GM23338 (cell line): ENCODE data around the gene SMG9.

ENCODE experiments used
- CREB1 ChIP-seq: fragments of 250-450 bp; sonication (Bioruptor Pico); IDR thresholded peaks from 2 replicates; pipeline ENCODE4 v1.5.0; 2020; ENCODE audit warnings: low read depth, mild to moderate bottlenecking, moderate library complexity
- EZH2 ChIP-seq: fragments of 200-600 bp; sonication (generic); IDR thresholded peaks from one replicate; pipeline ENCODE4 v1.8.0; 2017; ENCODE audit warnings: antibody characterized with exemption, mild to moderate bottlenecking, low read depth; ENCODE audit not compliant: unreplicated experiment
- EZH2phosphoT487 ChIP-seq: fragments of 200-600 bp; sonication (generic); IDR thresholded peaks from one replicate; pipeline ENCODE4 v1.8.1; 2018; ENCODE audit warnings: antibody characterized with exemption; ENCODE audit not compliant: unreplicated experiment
- JUNB ChIP-seq: IDR thresholded peaks from one replicate; pipeline ENCODE4 v1.6.1; 2016; ENCODE audit warnings: antibody characterized with exemption; ENCODE audit not compliant: unreplicated experiment
- NANOG ChIP-seq: IDR thresholded peaks from 2 replicates; pipeline ENCODE4 v1.6.1; 2016; ENCODE audit warnings: antibody characterized with exemption, borderline replicate concordance
- POLR2AphosphoS5 ChIP-seq: IDR thresholded peaks from 2 replicates; pipeline ENCODE4 v1.6.1; 2016; ENCODE audit warnings: antibody characterized with exemption, low read depth
- REST ChIP-seq: IDR thresholded peaks from one replicate; pipeline ENCODE4 v1.6.1; 2018; ENCODE audit warnings: antibody characterized with exemption; ENCODE audit not compliant: unreplicated experiment
- STAT1 ChIP-seq: IDR thresholded peaks from one replicate; pipeline ENCODE4 v1.6.1; 2016; ENCODE audit warnings: antibody characterized with exemption; ENCODE audit not compliant: unreplicated experiment
- ZNF114 ChIP-seq: fragments of 250-450 bp; sonication (Bioruptor Pico); IDR thresholded peaks from 2 replicates; pipeline ENCODE4 v1.5.0; 2020; ENCODE audit warnings: mild to moderate bottlenecking, moderate library complexity
- ZNF331 ChIP-seq: fragments of 250-450 bp; sonication (Bioruptor Pico); IDR thresholded peaks from 2 replicates; pipeline ENCODE4 v1.5.0; 2020; ENCODE audit warnings: low read depth, mild to moderate bottlenecking, moderate library complexity
- ZNF462 ChIP-seq: fragments of 250-450 bp; sonication (Bioruptor Pico); IDR thresholded peaks from 2 replicates; pipeline ENCODE4 v1.5.0; 2020; ENCODE audit warnings: mild to moderate bottlenecking, moderate library complexity
- TF ChIP-seq, protein P1 (sequence below), 2 experiments: fragments of 200-600 bp in 1 of 2; sonication (generic) in 1 of 2; conservative IDR thresholded peaks; 2 replicates each; pipeline versions ENCODE4 v1.5.1 to v1.6.1; 2016 to 2017; ENCODE audit warnings: antibody characterized with exemption in 2 of 2, low read depth in 2 of 2, mild to moderate bottlenecking in 2 of 2, moderate library complexity in 1 of 2
- TF ChIP-seq, protein P2 (sequence below): IDR thresholded peaks from 2 replicates; pipeline ENCODE4 v1.6.1; 2016; ENCODE audit warnings: antibody characterized with exemption

DNA sequence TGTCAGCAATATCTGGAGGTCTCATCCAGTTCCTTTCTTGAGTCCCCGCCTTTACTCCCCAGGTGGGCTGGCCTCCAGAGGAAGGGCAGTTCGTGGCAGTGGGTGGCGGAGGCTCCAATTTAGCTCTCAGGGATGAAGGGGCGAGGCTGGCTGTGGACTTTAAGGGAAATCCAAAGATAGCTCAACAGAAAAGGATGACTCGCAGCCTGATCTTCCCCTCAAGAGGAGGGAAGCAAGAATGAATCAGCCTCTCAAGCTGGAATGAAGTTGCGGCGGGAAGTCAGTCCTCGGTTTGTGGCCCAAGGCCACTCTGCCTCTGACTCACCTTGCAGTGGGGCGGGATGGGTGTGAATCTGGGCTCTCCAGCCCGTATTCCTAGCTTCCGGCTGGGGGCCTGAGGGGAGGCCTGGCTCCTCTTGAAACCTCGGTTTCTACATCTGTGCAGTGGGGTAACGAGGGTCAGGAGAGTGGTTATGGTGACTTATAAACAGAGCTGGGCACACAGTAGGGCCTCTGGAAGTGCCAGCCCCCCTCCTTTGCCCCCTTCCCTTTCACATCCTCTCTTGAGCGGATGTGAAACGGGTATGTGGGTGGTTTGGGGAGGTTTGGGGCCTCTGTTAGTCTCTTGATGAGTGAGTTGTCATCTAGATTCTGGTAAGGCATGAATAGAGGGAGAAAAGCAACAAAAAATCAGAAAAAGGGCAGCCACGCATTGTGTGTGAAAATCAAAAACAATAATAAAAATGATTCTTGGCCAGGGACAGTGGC lies 10.5 kb upstream of the SMG9 start:
- TF ChIP-seq, protein P1, sequence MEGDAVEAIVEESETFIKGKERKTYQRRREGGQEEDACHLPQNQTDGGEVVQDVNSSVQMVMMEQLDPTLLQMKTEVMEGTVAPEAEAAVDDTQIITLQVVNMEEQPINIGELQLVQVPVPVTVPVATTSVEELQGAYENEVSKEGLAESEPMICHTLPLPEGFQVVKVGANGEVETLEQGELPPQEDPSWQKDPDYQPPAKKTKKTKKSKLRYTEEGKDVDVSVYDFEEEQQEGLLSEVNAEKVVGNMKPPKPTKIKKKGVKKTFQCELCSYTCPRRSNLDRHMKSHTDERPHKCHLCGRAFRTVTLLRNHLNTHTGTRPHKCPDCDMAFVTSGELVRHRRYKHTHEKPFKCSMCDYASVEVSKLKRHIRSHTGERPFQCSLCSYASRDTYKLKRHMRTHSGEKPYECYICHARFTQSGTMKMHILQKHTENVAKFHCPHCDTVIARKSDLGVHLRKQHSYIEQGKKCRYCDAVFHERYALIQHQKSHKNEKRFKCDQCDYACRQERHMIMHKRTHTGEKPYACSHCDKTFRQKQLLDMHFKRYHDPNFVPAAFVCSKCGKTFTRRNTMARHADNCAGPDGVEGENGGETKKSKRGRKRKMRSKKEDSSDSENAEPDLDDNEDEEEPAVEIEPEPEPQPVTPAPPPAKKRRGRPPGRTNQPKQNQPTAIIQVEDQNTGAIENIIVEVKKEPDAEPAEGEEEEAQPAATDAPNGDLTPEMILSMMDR (conservative IDR thresholded peaks at IDR 0.05; ENCODE audit: low read depth in 2 of 2), result no peak
- no peak for TF ChIP-seq POLR2AphosphoS5
- no peak for TF ChIP-seq EZH2
- no peak for TF ChIP-seq JUNB
- no peak for TF ChIP-seq ZNF331 (CRISPR knock-in tag)
- no peak for TF ChIP-seq EZH2phosphoT487
- no peak for TF ChIP-seq REST
- TF ChIP-seq CREB1 (CRISPR knock-in tag), result no peak
- no peak for TF ChIP-seq STAT1
- no peak for TF ChIP-seq ZNF114
- TF ChIP-seq NANOG, result no peak
- no peak for TF ChIP-seq ZNF462
- TF ChIP-seq, protein P2, sequence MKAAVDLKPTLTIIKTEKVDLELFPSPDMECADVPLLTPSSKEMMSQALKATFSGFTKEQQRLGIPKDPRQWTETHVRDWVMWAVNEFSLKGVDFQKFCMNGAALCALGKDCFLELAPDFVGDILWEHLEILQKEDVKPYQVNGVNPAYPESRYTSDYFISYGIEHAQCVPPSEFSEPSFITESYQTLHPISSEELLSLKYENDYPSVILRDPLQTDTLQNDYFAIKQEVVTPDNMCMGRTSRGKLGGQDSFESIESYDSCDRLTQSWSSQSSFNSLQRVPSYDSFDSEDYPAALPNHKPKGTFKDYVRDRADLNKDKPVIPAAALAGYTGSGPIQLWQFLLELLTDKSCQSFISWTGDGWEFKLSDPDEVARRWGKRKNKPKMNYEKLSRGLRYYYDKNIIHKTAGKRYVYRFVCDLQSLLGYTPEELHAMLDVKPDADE, result no peak
